Breast epithelium (tissue), 3 donors: ENCODE measurements around the gene SHBG.

Experiments
- POLR2A ChIP-seq: fragments of 450-650 bp; IDR thresholded peaks from one replicate; pipeline ENCODE4 v1.6.1; 2016; ENCODE audit warnings: antibody characterized with exemption, mild to moderate bottlenecking, moderate library complexity
- POLR2AphosphoS5 ChIP-seq, 3 donors: sonication (generic); formaldehyde crosslinking; IDR thresholded peaks; one replicate each; pipeline ENCODE4 v1.6.1; 2017; ENCODE audit warnings: antibody characterized with exemption in 3 of 3
- TF ChIP-seq, protein P1 (sequence below), 3 donors: fragments of 450-650 bp; IDR thresholded peaks; one replicate each; pipeline ENCODE4 v1.5.1; 2016 to 2017; ENCODE audit warnings: antibody characterized with exemption in 3 of 3, mild to moderate bottlenecking in 3 of 3, moderate library complexity in 3 of 3

DNA sequence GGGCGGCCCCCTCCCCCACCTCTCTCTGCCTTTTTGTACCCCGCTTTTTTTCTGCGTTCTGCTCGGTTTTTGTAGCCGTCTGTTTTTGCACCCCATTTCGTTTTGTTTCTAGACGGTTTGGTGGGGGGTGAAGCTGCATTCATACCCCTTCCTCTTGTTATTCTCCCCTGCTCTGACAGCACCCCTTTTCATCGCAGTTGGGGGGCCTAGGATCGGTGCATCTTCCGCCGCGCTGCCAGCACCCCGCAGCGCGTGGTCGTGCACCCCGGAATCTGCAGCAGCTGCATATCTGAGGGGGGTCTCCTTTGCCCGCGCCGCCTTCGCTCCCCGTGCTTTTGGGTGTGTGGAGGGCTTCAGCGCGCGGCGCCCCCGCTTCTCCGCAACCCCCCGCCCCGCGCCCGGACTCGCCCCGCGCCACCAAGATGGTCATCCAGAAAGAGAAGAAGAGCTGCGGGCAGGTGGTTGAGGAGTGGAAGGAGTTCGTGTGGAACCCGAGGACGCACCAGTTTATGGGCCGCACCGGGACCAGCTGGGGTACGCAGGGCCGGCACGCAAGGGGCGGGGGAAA, 21.2 kb downstream of the SHBG start:
- TF ChIP-seq POLR2A (no peak), POLR2AphosphoS5 (IDR thresholded peaks at IDR 0.05) (no peak)
- TF ChIP-seq, protein P1, sequence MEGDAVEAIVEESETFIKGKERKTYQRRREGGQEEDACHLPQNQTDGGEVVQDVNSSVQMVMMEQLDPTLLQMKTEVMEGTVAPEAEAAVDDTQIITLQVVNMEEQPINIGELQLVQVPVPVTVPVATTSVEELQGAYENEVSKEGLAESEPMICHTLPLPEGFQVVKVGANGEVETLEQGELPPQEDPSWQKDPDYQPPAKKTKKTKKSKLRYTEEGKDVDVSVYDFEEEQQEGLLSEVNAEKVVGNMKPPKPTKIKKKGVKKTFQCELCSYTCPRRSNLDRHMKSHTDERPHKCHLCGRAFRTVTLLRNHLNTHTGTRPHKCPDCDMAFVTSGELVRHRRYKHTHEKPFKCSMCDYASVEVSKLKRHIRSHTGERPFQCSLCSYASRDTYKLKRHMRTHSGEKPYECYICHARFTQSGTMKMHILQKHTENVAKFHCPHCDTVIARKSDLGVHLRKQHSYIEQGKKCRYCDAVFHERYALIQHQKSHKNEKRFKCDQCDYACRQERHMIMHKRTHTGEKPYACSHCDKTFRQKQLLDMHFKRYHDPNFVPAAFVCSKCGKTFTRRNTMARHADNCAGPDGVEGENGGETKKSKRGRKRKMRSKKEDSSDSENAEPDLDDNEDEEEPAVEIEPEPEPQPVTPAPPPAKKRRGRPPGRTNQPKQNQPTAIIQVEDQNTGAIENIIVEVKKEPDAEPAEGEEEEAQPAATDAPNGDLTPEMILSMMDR (IDR thresholded peaks at IDR 0.05), result no peak
